HL-60 (cell line): ENCODE results near the gene ALPL.

Experiments used
- GABPA ChIP-seq: IDR thresholded peaks from 2 replicates; pipeline ENCODE4 v1.6.1; 2012; ENCODE audit warnings: low read depth
- POLR2AphosphoS5 ChIP-seq: IDR thresholded peaks from 2 replicates; pipeline ENCODE4 v1.6.1; 2012; ENCODE audit warnings: low read depth
- SPI1 ChIP-seq: IDR thresholded peaks from 2 replicates; pipeline ENCODE4 v1.6.1; 2012; ENCODE audit warnings: low read depth, mild to moderate bottlenecking, borderline replicate concordance
- TF ChIP-seq, protein P1 (sequence below): IDR thresholded peaks from one replicate; pipeline ENCODE4 v1.5.1; 2011; ENCODE audit warnings: low read length, control low read depth, inconsistent platforms; ENCODE audit not compliant: insufficient read depth
- TF ChIP-seq, protein P2 (sequence below): IDR thresholded peaks from 2 replicates; pipeline ENCODE4 v1.6.1; 2012; ENCODE audit warnings: low read depth; ENCODE audit not compliant: insufficient replicate concordance

DNA sequence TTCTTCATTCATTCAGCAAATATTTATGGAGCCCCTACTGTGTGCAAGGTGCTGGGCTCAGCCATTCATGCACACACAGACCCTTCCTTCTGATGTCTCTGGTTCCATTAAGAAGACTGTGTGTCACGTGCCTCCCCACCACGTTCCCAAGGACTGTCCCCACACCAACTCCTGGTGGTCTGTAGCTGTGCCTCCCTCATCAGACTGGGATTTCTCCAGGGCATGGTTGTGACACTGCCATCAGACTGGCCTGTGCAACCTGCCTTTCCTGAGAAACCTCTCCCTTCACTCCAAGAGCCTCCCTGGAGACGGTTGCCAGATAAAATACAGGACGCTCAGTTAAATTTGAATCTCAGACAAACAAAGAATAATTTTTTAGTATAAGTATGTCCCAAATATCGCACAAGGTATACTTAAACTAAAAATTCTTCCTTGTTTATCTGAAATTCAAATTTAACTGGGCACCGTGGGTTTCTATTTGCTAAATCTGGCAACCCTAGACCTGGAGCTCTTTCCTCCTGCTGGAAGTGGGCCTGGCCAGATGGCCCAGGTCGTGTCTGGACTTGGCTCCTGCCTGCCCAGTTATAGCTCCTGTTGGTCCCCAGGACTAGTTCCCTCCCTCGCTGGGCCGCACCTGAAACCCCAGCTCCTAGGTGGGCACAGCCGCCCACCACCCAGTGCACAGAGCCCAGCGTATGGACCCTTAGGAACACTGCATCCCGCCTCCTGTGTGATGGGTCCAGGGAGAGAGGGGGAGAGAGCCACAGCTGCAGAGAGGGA lies 83.1 kb downstream of the ALPL start:
- TF ChIP-seq, protein P1, sequence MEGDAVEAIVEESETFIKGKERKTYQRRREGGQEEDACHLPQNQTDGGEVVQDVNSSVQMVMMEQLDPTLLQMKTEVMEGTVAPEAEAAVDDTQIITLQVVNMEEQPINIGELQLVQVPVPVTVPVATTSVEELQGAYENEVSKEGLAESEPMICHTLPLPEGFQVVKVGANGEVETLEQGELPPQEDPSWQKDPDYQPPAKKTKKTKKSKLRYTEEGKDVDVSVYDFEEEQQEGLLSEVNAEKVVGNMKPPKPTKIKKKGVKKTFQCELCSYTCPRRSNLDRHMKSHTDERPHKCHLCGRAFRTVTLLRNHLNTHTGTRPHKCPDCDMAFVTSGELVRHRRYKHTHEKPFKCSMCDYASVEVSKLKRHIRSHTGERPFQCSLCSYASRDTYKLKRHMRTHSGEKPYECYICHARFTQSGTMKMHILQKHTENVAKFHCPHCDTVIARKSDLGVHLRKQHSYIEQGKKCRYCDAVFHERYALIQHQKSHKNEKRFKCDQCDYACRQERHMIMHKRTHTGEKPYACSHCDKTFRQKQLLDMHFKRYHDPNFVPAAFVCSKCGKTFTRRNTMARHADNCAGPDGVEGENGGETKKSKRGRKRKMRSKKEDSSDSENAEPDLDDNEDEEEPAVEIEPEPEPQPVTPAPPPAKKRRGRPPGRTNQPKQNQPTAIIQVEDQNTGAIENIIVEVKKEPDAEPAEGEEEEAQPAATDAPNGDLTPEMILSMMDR, result no peak
- TF ChIP-seq, protein P2, sequence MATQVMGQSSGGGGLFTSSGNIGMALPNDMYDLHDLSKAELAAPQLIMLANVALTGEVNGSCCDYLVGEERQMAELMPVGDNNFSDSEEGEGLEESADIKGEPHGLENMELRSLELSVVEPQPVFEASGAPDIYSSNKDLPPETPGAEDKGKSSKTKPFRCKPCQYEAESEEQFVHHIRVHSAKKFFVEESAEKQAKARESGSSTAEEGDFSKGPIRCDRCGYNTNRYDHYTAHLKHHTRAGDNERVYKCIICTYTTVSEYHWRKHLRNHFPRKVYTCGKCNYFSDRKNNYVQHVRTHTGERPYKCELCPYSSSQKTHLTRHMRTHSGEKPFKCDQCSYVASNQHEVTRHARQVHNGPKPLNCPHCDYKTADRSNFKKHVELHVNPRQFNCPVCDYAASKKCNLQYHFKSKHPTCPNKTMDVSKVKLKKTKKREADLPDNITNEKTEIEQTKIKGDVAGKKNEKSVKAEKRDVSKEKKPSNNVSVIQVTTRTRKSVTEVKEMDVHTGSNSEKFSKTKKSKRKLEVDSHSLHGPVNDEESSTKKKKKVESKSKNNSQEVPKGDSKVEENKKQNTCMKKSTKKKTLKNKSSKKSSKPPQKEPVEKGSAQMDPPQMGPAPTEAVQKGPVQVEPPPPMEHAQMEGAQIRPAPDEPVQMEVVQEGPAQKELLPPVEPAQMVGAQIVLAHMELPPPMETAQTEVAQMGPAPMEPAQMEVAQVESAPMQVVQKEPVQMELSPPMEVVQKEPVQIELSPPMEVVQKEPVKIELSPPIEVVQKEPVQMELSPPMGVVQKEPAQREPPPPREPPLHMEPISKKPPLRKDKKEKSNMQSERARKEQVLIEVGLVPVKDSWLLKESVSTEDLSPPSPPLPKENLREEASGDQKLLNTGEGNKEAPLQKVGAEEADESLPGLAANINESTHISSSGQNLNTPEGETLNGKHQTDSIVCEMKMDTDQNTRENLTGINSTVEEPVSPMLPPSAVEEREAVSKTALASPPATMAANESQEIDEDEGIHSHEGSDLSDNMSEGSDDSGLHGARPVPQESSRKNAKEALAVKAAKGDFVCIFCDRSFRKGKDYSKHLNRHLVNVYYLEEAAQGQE, result no peak
- TF ChIP-seq POLR2AphosphoS5, result no peak
- TF ChIP-seq GABPA, result no peak
- TF ChIP-seq SPI1, result no peak
